ENCODE results near the gene CNTN4.

CNTN4 gene

DNA sequence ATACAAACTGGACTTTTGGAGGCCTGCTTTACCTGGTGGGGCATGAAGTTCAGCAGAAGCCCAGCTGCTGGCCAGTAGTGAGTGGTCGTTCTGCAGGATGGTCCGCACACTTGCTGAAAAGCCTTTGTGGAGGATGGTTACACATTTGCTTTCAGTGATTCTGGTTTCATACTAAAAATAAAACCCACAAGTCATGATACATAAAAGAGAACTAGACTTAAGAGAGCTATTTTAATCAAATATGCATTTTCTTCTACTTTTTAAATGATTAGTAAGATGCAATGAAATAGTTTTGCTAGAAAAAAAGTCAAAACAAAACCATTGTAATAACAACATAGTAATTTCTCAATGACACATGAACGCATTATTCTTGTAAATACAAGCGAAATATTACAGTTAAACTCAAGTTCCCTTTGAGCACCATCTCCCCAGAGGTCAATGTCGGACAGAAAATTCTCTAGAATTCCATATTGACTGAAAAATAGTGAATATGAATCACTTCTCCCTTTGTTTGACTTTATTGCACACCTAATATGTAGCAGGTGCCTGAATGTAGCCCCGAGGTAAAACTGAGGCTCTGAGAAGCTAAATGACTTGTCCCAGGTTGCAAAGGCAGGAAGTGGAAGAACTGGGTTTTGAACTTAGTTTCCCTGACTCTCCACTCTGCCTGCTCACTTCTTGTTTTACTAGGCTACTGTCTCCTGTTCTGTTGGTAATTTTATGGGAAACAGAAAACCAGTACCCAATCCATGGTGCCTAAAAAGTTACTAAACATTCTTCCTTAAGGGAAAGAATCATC is 1003.2 kb downstream of the CNTN4 start:
- no peak for TF ChIP-seq CTCF (IDR thresholded peaks at IDR 0.05; ENCODE audit: low read depth, low read length)
- H3K4me3 ChIP-seq (ENCODE audit: low read depth, low read length): no peak overlapping the region
- in situ Hi-C loops (cut with HindIII; ENCODE audit: low sequenced_read_pairs): no loop called here
- no peak for DNase-seq (ENCODE audit: low read depth, low spot score)

DNA sequence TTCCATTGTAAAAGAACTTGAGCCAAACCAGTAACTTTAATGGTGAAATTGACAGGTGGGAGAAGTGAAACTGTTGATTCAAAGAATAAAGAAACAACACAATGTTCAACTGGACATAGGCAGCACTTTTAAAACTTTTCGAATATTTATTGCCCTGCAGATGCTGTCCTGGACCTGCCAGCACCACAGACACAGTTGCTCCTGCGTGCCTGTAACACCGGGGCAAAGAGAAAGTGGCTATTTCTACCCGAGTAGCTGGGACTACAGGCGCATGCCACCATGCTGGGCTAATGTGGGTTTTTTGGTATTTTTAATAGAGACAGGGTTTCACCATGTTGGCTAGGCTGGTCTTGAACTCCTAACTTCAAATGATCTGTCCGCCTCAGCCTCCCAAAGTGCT is 1004.1 kb downstream of the CNTN4 start:
- in situ Hi-C loops (cut with HindIII; ENCODE audit: low sequenced_read_pairs): no loop called here
- H3K4me3 ChIP-seq (ENCODE audit: low read depth, low read length): no peak overlapping the region
- TF ChIP-seq CTCF (IDR thresholded peaks at IDR 0.05; ENCODE audit: low read depth, low read length): no peak
- no peak for DNase-seq (ENCODE audit: low read depth, low spot score)

- no peak for TF ChIP-seq CTCF (IDR thresholded peaks at IDR 0.05; ENCODE audit: low read depth, low read length)
- DNase-seq (ENCODE audit: low read depth, low spot score): no peak
- H3K4me3 ChIP-seq (ENCODE audit: low read depth, low read length): no peak overlapping the region
- in situ Hi-C loops (cut with HindIII; ENCODE audit: low sequenced_read_pairs): no loop called here
Measured at GRCh38 chr3:3105246-3105645, 1006.6 kb downstream of the CNTN4 start.

DNA sequence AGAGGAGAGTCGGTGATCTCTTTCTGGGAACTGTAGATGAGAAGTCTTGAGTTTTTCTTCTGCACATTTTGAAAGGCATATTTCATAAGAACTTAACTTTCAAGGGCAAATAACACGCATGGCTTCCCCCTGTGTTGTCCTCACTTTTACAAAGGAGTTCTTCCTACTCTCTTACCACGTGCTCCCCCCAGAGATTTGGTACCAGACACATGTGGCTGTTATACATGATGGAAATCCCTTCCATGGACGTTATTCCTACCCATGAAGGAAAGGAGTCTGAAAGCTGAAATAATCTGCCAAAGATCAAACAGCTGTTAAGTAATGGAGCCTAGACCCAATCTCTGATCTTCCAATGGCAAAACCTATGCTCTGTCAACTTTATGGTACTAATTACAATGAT is 1007.1 kb downstream of the CNTN4 start:
- TF ChIP-seq CTCF (IDR thresholded peaks at IDR 0.05; ENCODE audit: low read depth, low read length): no peak
- no peak for DNase-seq (ENCODE audit: low read depth, low spot score)
- in situ Hi-C loops (cut with HindIII; ENCODE audit: low sequenced_read_pairs): no loop called here
- no peak overlapping the region for H3K4me3 ChIP-seq (ENCODE audit: low read depth, low read length)

- no peak for TF ChIP-seq CTCF (IDR thresholded peaks at IDR 0.05; ENCODE audit: low read depth, low read length)
- in situ Hi-C loops (cut with HindIII; ENCODE audit: low sequenced_read_pairs): no loop called here
- H3K4me3 ChIP-seq (ENCODE audit: low read depth, low read length): no peak overlapping the region
- no peak for DNase-seq (ENCODE audit: low read depth, low spot score)
Measured at GRCh38 chr3:3107181-3107580, 1008.5 kb downstream of the CNTN4 start.

Measured in astrocyte of the spinal cord (primary cell).